SK-N-SH treated with all-trans-retinoic acid at 6 μM for 48 hours (cell line): Measurements from ENCODE around the gene RNF166.

Experiments used
- PATZ1 ChIP-seq: fragments of 250-450 bp; sonication (Bioruptor Pico); IDR thresholded peaks from 2 replicates; pipeline ENCODE4 v1.8.0; 2020; ENCODE audit warnings: mild to moderate bottlenecking, moderate library complexity, borderline replicate concordance
- RARB ChIP-seq: fragments of 250-450 bp; sonication (Bioruptor Pico); IDR thresholded peaks from 2 replicates; pipeline ENCODE4 v1.8.0; 2021; ENCODE audit warnings: mild to moderate bottlenecking, moderate library complexity
- TCF4 ChIP-seq: fragments of 250-450 bp; sonication (Bioruptor Pico); IDR thresholded peaks from 2 replicates; pipeline ENCODE4 v1.8.0; 2021; ENCODE audit warnings: mild to moderate bottlenecking, moderate library complexity, borderline replicate concordance
- TSHZ2 ChIP-seq: fragments of 250-450 bp; sonication (Bioruptor Pico); IDR thresholded peaks from 2 replicates; pipeline ENCODE4 v1.5.0; 2020; ENCODE audit warnings: mild to moderate bottlenecking, moderate library complexity
- ZFP3 ChIP-seq: fragments of 250-450 bp; sonication (Bioruptor Pico); IDR thresholded peaks from 2 replicates; pipeline ENCODE4 v1.5.0; 2020; ENCODE audit warnings: mild to moderate bottlenecking, moderate library complexity

- TF ChIP-seq TSHZ2 = no peak
- no peak for TF ChIP-seq ZFP3 (CRISPR knock-in tag)
- TF ChIP-seq PATZ1 (CRISPR knock-in tag) = peak; percentile 24; the same call in 1 of the 2 replicates
- no peak for TF ChIP-seq RARB (CRISPR knock-in tag)
- TF ChIP-seq TCF4 (CRISPR knock-in tag) = no peak
These were observed 48.9 kb upstream of the RNF166 start for GRCh38 chr16:88754912-88755744.
